Measurements from ENCODE around the gene MAP3K13.
"Not testable (repeated sequence)": the region's sequence is repeated elsewhere in the genome, so short reads cannot be mapped to it uniquely, and the experiment has no call there.

The MAP3K13 gene

GRCh38 chr3:185451432-185451831 is 88.5 kb downstream of the MAP3K13 start:
- not testable (repeated sequence) for DNase-seq

DNA sequence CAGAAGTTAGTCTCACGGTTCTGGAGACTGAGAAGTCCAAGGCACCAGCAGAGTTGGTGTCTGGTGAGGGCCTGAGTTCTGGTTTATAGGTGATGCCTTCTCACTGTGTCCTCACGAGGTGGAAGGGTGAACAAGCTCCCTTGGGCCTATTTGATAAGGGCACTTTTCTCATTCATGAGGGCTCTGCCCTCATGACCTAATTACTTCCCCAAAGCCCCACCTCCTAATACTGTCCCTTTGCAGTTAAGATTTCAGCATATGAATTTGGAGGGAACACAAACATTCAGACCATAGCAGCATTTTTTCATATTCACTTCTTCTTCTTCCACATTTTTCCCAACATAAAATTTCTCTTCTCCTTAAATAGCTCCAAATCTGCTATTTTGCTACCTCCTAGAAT is 94.4 kb downstream of the MAP3K13 start:
- DNase-seq, result no peak

DNA sequence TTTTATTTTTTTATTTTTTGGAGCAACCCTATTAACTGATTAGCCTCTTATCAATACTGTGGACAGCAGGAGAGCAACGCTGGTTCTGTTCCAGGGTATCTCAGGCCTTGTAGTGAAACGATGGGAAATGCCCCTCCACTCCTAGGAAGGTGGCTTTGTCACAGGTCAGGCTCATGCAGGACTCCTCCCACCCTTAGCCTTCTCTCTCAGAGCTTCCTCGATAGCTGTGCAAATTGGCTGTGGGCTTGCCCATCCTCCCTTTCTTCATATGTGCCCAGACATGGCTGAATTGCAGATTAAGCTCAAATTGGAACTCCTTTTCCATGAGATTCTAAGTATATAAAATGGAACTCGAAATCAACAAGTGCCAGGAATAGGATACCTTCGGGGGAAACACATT is 97.4 kb downstream of the MAP3K13 start:
- DNase-seq, result no peak

DNA sequence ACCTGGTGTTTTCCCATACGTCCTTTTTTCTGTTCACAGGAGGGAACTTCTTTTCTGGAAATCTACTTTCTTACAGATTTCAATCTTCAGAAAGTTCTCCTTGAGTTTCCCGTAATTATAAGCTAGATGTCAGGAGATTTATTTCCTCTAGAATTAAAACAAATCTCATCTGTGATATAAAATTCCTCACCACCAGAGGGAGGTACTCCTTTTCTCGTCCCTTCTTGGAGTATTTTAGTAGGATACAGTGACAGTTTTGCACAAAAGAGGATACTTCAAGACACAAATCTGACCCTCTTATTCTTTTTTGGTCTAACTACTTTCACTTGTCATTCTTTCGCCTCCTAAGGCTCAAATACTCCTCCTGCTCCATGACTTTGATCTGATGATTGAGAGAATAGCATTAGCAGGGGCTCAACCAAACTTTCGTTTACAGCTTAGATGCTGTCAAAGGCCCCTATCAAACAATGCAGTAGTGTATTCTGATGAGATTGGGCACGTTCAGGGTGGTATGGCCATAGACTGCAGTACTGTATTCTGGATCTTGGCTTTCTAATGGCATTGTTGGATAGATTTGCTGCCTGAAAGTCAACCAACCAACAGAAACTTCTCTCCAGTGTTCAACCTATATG is 97.9 kb downstream of the MAP3K13 start:
- no peak for DNase-seq

DNA sequence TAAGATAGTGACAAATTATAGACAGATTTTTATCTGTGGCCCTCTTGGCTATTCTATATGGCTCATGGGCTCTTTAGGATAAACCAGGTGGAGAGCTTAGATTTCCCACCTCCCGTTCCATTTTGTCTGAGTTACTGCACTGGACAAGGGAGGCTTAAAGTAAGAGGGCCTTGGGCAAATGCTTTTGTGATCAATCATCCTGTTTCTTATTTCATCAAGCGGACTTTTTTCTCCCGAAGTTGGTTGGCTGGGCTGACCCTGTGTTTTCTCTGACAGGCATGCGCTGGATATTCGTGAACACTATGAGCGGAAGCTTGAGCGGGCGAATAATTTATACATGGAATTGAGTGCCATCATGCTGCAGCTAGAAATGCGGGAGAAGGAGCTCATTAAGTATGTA is 102.5 kb downstream of the MAP3K13 start:
- DNase-seq, result no peak

DNA sequence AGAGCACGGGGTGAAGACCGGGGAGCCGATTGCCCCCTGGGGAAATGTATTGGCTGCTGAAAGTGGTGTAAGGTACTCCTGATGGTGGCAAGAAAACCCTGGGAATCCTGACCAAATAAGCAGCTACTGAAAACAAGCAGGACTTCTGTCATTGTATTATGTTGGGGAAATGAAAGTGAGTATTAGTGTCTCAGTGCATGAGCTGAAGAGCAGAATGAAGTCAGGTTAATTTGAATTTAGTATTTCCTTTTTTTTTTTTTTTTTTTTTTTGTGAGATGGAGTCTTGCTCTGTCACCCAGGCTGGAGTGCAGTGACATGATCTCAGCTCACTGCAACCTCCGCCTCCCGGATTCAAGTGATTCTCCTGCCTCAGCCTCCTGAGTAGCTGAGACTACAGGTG is 103.2 kb downstream of the MAP3K13 start:
- not testable (repeated sequence) for DNase-seq

DNA sequence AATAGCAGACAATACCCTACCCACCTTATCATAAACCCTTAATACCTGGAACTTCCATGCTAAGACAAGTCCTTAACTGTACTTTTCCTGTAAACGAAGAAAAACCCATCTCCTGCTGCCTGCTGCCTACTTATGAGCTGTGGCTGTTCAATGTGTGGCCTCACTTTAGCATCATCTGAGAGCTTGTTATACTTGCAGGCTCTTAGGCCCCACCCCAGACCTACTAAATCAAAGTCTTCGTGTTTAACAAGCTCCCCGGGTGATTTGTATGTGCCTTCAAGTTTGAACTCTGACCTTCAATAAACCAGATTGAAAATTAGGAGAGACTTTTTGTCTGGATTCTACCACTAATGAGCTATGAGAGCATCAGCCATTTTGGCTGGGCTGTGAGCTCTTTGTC is 106.6 kb downstream of the MAP3K13 start:
- DNase-seq, result no peak

DNA sequence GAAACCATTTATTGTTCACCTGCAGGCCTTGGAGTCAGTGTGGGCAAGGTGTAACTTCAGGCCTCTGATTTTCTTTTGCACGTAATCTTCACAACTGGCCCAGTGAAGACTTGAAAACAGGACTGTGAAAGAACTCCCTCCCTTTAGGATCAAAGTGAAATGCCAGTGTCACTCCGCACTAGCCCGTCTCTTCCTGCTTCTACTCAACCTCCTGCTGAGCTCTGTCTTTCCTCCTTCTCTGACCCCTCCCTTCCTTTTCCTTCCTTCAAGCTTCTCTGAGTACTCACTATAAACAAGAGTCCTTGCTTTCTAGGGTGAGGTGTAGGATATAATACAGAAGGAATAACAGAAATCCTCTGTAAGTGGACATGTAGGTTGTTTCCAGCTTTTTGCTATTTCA is 107.4 kb downstream of the MAP3K13 start:
- DNase-seq, result no peak

DNA sequence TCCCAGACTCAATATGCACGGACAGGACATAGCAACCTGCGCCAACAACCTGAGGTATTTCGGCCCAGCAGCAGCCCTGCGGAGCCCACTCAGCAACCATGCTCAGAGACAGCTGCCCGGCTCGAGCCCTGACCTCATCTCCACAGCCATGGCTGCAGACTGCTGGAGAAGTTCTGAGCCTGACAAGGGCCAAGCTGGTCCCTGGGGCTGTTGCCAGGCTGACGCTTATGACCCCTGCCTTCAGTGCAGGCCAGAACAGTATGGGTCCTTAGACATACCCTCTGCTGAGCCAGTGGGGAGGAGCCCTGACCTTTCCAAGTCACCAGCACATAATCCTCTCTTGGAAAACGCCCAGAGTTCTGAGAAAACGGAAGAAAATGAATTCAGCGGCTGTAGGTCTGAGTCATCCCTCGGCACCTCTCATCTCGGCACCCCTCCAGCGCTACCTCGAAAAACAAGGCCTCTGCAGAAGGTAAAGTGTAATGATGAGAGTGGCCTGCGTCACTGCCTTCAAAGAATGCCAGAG is 110.4 kb downstream of the MAP3K13 start:
- peak in 1 of 14 donors; percentile 32 for DNase-seq

GRCh38 chr3:185474922-185475321 is 112.0 kb downstream of the MAP3K13 start:
- DNase-seq, result not testable (repeated sequence)

GRCh38 chr3:185477316-185477715 is 114.4 kb downstream of the MAP3K13 start:
- DNase-seq, result no peak

- no peak for DNase-seq
These were observed 116.5 kb downstream of the MAP3K13 start for GRCh38 chr3:185479373-185479945.

DNA sequence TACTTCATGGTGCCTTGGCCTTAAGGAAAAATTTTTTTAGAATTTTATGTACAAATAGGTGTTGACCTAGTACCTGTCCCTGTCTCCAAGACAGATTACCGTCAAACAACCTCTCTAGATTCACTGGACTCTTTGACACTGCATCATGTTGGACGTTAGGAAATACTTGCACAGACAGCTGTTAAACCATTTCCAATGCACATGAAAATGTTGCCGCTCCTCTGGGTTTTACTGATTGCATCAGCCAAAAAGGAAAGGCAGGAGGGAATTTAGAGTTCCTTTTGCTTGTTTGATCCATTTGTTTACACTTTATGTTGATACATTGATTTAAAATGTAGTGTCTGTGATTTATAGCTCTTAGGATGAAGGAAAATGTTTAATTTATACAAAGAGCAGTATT is 121.4 kb downstream of the MAP3K13 start:
- DNase-seq, result no peak

GRCh38 chr3:185486394-185486793 is 123.5 kb downstream of the MAP3K13 start:
- no peak for DNase-seq

- peak in 1 of 14 donors; percentile 85 for DNase-seq
These were observed 125.5 kb downstream of the MAP3K13 start for GRCh38 chr3:185488465-185488864.

- DNase-seq, result no peak
These were observed 126.5 kb downstream of the MAP3K13 start for GRCh38 chr3:185489462-185489861.

DNA sequence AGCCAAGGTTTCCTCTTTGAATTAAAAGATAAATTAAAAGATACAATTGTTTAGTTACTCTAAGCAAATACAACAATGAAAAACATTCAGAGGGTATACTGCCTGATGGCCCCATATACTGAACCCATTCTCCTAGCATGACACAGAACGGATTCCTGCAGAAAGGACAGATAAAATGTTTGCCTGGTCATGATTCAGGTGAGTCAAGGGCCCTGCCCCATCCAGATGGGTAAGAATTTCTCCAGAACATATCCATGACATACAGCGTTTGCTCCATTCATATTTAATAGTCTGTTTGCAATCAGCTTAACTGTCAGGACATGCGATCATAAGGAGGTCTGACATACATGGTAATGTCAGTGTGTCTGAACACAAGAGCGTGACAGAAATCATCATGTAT is 127.3 kb downstream of the MAP3K13 start:
- DNase-seq, result no peak

DNA sequence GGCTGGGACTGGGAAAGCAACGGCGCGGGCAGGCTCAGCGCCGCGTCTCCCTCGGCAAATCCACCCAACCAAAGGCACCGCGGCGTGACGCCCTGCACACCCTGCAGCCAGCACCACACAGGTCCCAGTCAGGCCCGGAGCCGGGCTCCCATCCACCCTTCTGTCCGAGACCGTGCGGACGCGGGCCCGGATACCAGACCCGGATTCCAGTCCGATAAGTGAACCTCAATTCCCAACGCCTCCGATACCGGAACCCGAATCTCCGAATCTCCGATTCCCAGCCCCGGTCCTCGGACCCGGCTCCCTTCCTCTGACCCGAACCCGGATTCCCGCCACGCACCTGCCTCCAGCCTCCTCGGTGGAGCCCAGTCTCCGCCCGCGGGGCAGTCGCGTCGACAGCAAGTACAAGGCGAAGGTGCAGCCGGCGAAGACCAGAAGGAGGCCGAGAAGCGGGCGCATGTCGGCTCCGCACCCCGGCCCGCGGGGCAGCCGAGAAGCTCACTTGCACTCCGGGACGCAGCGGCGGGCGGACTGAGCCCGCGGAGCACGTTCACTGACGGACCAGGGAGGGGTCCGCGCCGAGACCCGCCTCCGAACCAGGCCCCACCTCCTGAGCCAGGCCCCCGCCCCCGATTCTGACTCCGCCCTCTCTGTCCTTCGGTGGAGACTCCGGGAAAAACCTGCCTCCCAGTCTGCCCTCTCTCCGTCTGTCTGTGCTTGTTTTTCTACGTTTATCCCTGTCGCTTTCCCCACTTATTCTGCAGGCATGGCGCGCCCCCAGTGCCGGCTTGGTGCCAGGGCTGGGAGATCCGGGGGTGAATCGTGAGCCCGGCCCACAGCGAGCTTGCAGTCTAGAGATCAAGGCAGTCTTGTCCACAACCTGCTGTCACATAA is 135.8 kb downstream of the MAP3K13 start, which contains the start of gene TMEM41A:
TSS of gene TMEM41A (minus strand) at position 533 of the 894 bp plus-strand sequence. CDS start at position 459, 74 bp downstream.
- DNase-seq, result peak; percentile 62 to 93 (median 86)

DNA sequence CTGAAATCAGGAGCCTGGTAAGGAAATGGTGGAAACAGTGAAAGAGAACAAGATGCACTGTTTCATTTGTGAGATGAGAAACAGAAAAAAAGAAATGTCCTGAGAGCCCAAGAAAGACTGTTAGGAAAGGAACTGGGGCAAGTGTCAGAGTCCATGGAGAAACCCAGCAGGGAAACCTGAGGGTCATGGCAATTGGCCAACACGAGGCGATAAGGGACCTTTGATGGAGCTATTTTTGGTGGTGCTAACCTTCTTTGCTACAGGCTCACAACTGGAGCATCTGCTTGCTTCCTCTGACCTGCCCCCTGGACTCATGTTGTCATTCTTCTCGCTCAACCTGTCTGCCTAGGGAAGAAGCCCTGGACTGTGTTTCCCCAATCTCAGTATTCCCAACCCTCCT is 140.1 kb downstream of the MAP3K13 start:
- no peak for DNase-seq

- DNase-seq, result no peak
These were observed 140.6 kb downstream of the MAP3K13 start for GRCh38 chr3:185503521-185503920.

- no peak for DNase-seq
These were observed 141.7 kb downstream of the MAP3K13 start for GRCh38 chr3:185504636-185505035.

GRCh38 chr3:185507883-185508282 is 144.9 kb downstream of the MAP3K13 start:
- DNase-seq, result no peak

DNA sequence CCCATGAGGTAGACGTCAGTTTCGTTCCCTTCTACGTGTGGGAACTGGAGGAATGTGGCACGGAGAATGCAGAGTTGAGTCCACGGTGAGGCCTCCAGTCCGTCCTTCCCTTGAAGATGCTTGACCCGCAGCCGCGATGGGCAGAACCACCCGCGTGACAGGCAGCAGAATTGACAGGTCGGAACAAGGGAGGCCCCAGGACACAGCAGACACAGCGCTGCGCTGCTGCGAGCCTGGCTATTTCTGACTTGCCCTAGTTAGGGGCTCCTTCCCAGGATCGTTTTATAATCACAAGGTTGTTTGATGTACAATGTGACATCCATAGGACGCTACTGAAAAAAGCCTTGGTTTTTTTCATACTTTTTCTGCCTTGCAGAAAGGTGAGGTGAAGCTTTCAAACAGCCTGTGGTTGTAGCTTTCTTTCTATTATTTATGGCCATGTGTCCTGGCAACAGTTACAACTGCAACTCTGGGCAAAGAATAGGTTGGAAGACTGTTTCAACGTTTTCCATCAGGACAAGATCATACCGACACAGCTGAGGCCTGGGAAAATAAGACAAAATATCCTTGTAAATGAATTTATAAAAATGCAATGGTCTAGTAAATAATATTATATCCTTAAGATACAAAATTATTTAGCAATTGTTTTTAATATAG is 145.5 kb downstream of the MAP3K13 start:
- DNase-seq, result peak in 1 of 14 donors; percentile 24

All from C1 segment of cervical spinal cord (tissue), 14 donors.